GM13977 (cell line): Measurements from ENCODE around the gene BCAN.

Source experiments
- DNase-seq: peaks from one replicate; pipeline ENCODE4 v3.0.0; 2012; ENCODE audit warnings: low spot score
- CTCF ChIP-seq: IDR thresholded peaks from 2 replicates; pipeline ENCODE4 v1.5.1; 2012; ENCODE audit warnings: mild to moderate bottlenecking, control low read depth; ENCODE audit not compliant: insufficient read depth; ENCODE audit errors: extremely low read depth, missing control alignments
- in situ Hi-C: fragments of 300-500 bp; cut with MboI; formaldehyde crosslinking; loops from one replicate; pipeline ENCODE4 v1.12.0; 2022; ENCODE audit warnings: low sequenced_read_pairs, low pct_unique_long_range_greater_than_20kb, mixed read lengths, inconsistent platforms; ENCODE audit not compliant: unreplicated experiment

Gene BCAN

GRCh38 chr1:156641761-156642264 lies at the start of gene BCAN:
Gene BCAN, plus strand, starts transcription at chr1:156642117. Its CDS starts 3,938 bp downstream, at chr1:156646055.
- in situ Hi-C loops, result no loop called here
- no peak for TF ChIP-seq CTCF
- peak; percentile 74 for DNase-seq

- no peak for TF ChIP-seq CTCF
- in situ Hi-C loops, result no loop called here
- no peak for DNase-seq
These were observed 49.6 kb upstream of the BCAN start for GRCh38 chr1:156592158-156592909.

- TF ChIP-seq CTCF, result no peak
- DNase-seq, result no peak
- in situ Hi-C loops, result no loop called here
These were observed 48.8 kb upstream of the BCAN start for GRCh38 chr1:156592910-156593660.

- TF ChIP-seq CTCF, result no peak
- in situ Hi-C loops, result no loop called here
- no peak for DNase-seq
These were observed 48.3 kb upstream of the BCAN start for GRCh38 chr1:156593661-156593989.

- in situ Hi-C loops, result no loop called here
- DNase-seq, result no peak
- TF ChIP-seq CTCF, result no peak
These were observed 47.7 kb upstream of the BCAN start for GRCh38 chr1:156594190-156594589.

GRCh38 chr1:156595016-156595415 lies 46.9 kb upstream of the BCAN start:
- TF ChIP-seq CTCF, result no peak
- in situ Hi-C loops, result no loop called here
- no peak for DNase-seq
